SH-SY5Y (cell line): ENCODE data around the gene CUL4A.

ENCODE experiments used
- GATA2 ChIP-seq: IDR thresholded peaks from 2 replicates; pipeline ENCODE4 v1.6.1; 2011; ENCODE audit warnings: mild to moderate bottlenecking, low read depth, low read length
- GATA3 ChIP-seq: IDR thresholded peaks from 2 replicates; pipeline ENCODE4 v1.6.1; 2011; ENCODE audit warnings: low read depth, mild to moderate bottlenecking, low read length, moderate library complexity

DNA sequence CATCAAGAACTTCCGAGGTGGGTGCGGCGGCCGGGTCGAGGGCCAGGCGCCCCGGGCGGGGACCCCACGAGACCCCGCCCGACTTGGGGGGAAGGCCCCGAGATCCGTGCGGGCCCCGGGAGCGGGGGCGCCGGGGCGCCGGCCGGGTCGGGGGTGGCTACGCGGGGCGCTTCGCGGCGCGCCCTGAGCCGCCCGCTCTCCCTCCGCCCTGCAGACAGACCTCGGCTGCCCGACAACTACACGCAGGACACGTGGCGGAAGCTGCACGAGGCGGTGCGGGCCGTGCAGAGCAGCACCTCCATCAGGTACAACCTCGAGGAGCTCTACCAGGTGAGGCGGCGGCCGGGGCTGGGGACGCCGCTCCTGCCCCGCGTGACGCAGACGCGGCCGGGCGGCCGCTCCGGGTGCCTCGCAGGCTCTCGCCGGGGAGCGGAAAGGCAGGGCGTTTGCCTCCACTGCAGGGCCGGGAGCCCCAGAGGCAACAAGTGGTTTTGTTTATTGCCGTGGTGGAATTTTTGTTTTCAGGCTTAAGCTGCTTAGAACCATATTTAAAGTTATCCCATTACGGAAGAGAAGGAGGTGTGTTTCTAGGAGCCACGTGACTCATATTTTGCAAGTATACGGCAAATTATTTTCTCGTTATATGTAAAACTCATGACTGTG, 477 bp downstream of the CUL4A start:
- TF ChIP-seq GATA3 (no peak), GATA2 (no peak)
